Fibroblast of villous mesenchyme (primary cell): ENCODE data around the gene KCNJ13. TPM values are rescaled to one million over a fixed set of nuclear protein-coding genes. Genes with fewer than 3 reads are reported as not detected.
A peak's percentile ranks its signal among the peaks of the same experiment; 100 is the strongest.

Experiments used
- DNase-seq: peaks from one replicate; pipeline ENCODE4 v3.0.0-alpha.2; 2010; ENCODE audit warnings: low read depth
- H3K4me3 ChIP-seq: 2 replicates; pipeline ENCODE4 v1.5.1; 2011; ENCODE audit warnings: low read depth, mild to moderate bottlenecking, low read length
- CTCF ChIP-seq: IDR thresholded peaks from 2 replicates; pipeline ENCODE4 v1.5.1; 2012; ENCODE audit warnings: low read depth, mild to moderate bottlenecking, low read length; ENCODE audit not compliant: insufficient read depth
- total RNA-seq: library from RNA; depleted of rRNA; stranded (reverse); fragments of >200 nt; gene quantifications from 2 replicates; pipeline ENCODE4 v1.2.3, GENCODE V29; 2012

KCNJ13 gene
- total RNA-seq, 1 donor: not detected

GRCh38 chr2:232802091-232802490 lies 25.7 kb upstream of the KCNJ13 start:
- no peak overlapping the region for H3K4me3 ChIP-seq
- TF ChIP-seq CTCF: no peak
- DNase-seq: no peak

- no peak for TF ChIP-seq CTCF
- no peak for DNase-seq
- no peak overlapping the region for H3K4me3 ChIP-seq
These were observed 23.8 kb upstream of the KCNJ13 start for GRCh38 chr2:232800166-232800565.

- H3K4me3 ChIP-seq: no peak overlapping the region
- no peak for TF ChIP-seq CTCF
- DNase-seq: no peak
These were observed 21.8 kb upstream of the KCNJ13 start for GRCh38 chr2:232798187-232798586.

GRCh38 chr2:232795920-232796319 lies 19.6 kb upstream of the KCNJ13 start:
- no peak overlapping the region for H3K4me3 ChIP-seq
- TF ChIP-seq CTCF: no peak
- DNase-seq: peak; percentile 33

- no peak for TF ChIP-seq CTCF
- no peak for DNase-seq
- no peak overlapping the region for H3K4me3 ChIP-seq
These were observed 18.6 kb upstream of the KCNJ13 start for GRCh38 chr2:232794981-232795380.

GRCh38 chr2:232793271-232793670 lies 16.9 kb upstream of the KCNJ13 start:
- no peak for DNase-seq
- TF ChIP-seq CTCF: no peak

GRCh38 chr2:232791518-232791917 lies 15.2 kb upstream of the KCNJ13 start:
- DNase-seq: no peak
- H3K4me3 ChIP-seq: no peak overlapping the region
- TF ChIP-seq CTCF: no peak

More at GRCh38 chr2:232793271-232793670, 16.9 kb upstream of the KCNJ13 start:
- H3K4me3 ChIP-seq: no peak overlapping the region
